IPS-18a (cell line): ENCODE results near the gene DAAM2.

ENCODE experiments used
- H3K27ac ChIP-seq: one replicate; pipeline ENCODE4 v1.5.1; 2013; ENCODE audit warnings: low read length
- H3K27me3 ChIP-seq: one replicate; pipeline ENCODE4 v1.6.1; 2013; ENCODE audit warnings: mild to moderate bottlenecking, low read length; ENCODE audit not compliant: control insufficient read depth, insufficient read depth
- H3K36me3 ChIP-seq: one replicate; pipeline ENCODE4 v1.6.1; 2013; ENCODE audit warnings: low read depth, low read length; ENCODE audit not compliant: control insufficient read depth
- H3K4me1 ChIP-seq: one replicate; pipeline ENCODE4 v1.6.1; 2013; ENCODE audit warnings: low read depth, low read length; ENCODE audit not compliant: control insufficient read depth
- H3K4me3 ChIP-seq: one replicate; pipeline ENCODE4 v1.5.1; 2013; ENCODE audit warnings: low read length
- H3K9ac ChIP-seq: one replicate; pipeline ENCODE4 v1.6.1; 2013; ENCODE audit warnings: mild to moderate bottlenecking, low read length, moderate library complexity
- H3K9me3 ChIP-seq: one replicate; pipeline ENCODE4 v1.6.1; 2013; ENCODE audit warnings: low read depth, low read length; ENCODE audit not compliant: control insufficient read depth

DAAM2 gene

GRCh38 chr6:39917329-39917728 is 125.2 kb downstream of the DAAM2 start:
- Histone ChIP-seq H3K4me1 (no peaks in the 10 kb centered on the region), H3K27me3 (no peaks in the 10 kb centered on the region), H3K27ac (no peak overlapping the region), H3K36me3 (peaks cover 12% of the 10 kb centered on the region), H3K9ac (no peak overlapping the region), H3K4me3 (no peak overlapping the region), H3K9me3 (no peaks in the 10 kb centered on the region)

GRCh38 chr6:39917981-39918380 is 125.8 kb downstream of the DAAM2 start:
- H3K4me1 ChIP-seq, result no peaks in the 10 kb centered on the region
- no peaks in the 10 kb centered on the region for H3K27me3 ChIP-seq
- H3K9me3 ChIP-seq, result no peaks in the 10 kb centered on the region
- no peak overlapping the region for H3K9ac ChIP-seq
- H3K36me3 ChIP-seq, result peaks cover 8% of the 10 kb centered on the region
- H3K27ac ChIP-seq, result no peak overlapping the region
- no peak overlapping the region for H3K4me3 ChIP-seq

GRCh38 chr6:39918831-39919230 is 126.7 kb downstream of the DAAM2 start:
- H3K9me3 ChIP-seq, result no peaks in the 10 kb centered on the region
- H3K36me3 ChIP-seq, result peaks cover 7% of the 10 kb centered on the region
- H3K4me3 ChIP-seq, result no peak overlapping the region
- H3K27ac ChIP-seq, result no peak overlapping the region
- no peak overlapping the region for H3K9ac ChIP-seq
- no peaks in the 10 kb centered on the region for H3K4me1 ChIP-seq
- no peaks in the 10 kb centered on the region for H3K27me3 ChIP-seq

- no peaks in the 10 kb centered on the region for H3K9me3 ChIP-seq
- H3K36me3 ChIP-seq, result peaks cover 4% of the 10 kb centered on the region
- H3K27me3 ChIP-seq, result no peaks in the 10 kb centered on the region
- no peak overlapping the region for H3K27ac ChIP-seq
- no peak overlapping the region for H3K4me3 ChIP-seq
- H3K9ac ChIP-seq, result no peak overlapping the region
- no peaks in the 10 kb centered on the region for H3K4me1 ChIP-seq
Measured at GRCh38 chr6:39920157-39920556, 128.0 kb downstream of the DAAM2 start.

- Histone ChIP-seq H3K27ac (no peak overlapping the region), H3K27me3 (no peaks in the 10 kb centered on the region), H3K9me3 (no peaks in the 10 kb centered on the region), H3K4me3 (no peak overlapping the region), H3K9ac (no peak overlapping the region), H3K4me1 (no peaks in the 10 kb centered on the region), H3K36me3 (peaks cover 11% of the 10 kb centered on the region)
Measured at GRCh38 chr6:39922821-39923220, 130.6 kb downstream of the DAAM2 start.

- Histone ChIP-seq H3K27me3 (no peaks in the 10 kb centered on the region), H3K9ac (no peak overlapping the region), H3K27ac (no peak overlapping the region), H3K4me1 (no peaks in the 10 kb centered on the region), H3K9me3 (no peaks in the 10 kb centered on the region), H3K4me3 (no peak overlapping the region), H3K36me3 (peaks cover 11% of the 10 kb centered on the region)
Measured at GRCh38 chr6:39923394-39923793, 131.2 kb downstream of the DAAM2 start.

GRCh38 chr6:39923861-39924260 is 131.7 kb downstream of the DAAM2 start:
- no peaks in the 10 kb centered on the region for H3K4me1 ChIP-seq
- no peak overlapping the region for H3K4me3 ChIP-seq
- H3K9me3 ChIP-seq, result no peaks in the 10 kb centered on the region
- peaks cover 11% of the 10 kb centered on the region for H3K36me3 ChIP-seq
- H3K9ac ChIP-seq, result no peak overlapping the region
- no peaks in the 10 kb centered on the region for H3K27me3 ChIP-seq
- H3K27ac ChIP-seq, result no peak overlapping the region

GRCh38 chr6:39924283-39924682 is 132.1 kb downstream of the DAAM2 start:
- Histone ChIP-seq H3K27ac (no peak overlapping the region), H3K9me3 (no peaks in the 10 kb centered on the region)

GRCh38 chr6:39925191-39925930 is 133.2 kb downstream of the DAAM2 start:
- Histone ChIP-seq H3K27me3 (no peaks in the 10 kb centered on the region), H3K9ac (no peak overlapping the region), H3K9me3 (no peaks in the 10 kb centered on the region), H3K27ac (no peak overlapping the region), H3K36me3 (peaks cover 11% of the 10 kb centered on the region), H3K4me1 (no peaks in the 10 kb centered on the region), H3K4me3 (no peak overlapping the region)

More at GRCh38 chr6:39924283-39924682, 132.1 kb downstream of the DAAM2 start:
- Histone ChIP-seq H3K4me3 (no peak overlapping the region), H3K36me3 (peaks cover 11% of the 10 kb centered on the region), H3K27me3 (no peaks in the 10 kb centered on the region), H3K4me1 (no peaks in the 10 kb centered on the region), H3K9ac (no peak overlapping the region)

GRCh38 chr6:39925931-39926290 is 133.7 kb downstream of the DAAM2 start:
- Histone ChIP-seq H3K27ac (no peak overlapping the region), H3K36me3 (peaks cover 11% of the 10 kb centered on the region), H3K4me3 (no peak overlapping the region), H3K4me1 (no peaks in the 10 kb centered on the region), H3K27me3 (no peaks in the 10 kb centered on the region), H3K9ac (no peak overlapping the region), H3K9me3 (no peaks in the 10 kb centered on the region)

GRCh38 chr6:39926668-39927067 is 134.5 kb downstream of the DAAM2 start:
- Histone ChIP-seq H3K9me3 (no peaks in the 10 kb centered on the region), H3K27ac (no peak overlapping the region), H3K4me1 (no peaks in the 10 kb centered on the region), H3K4me3 (no peak overlapping the region), H3K9ac (no peak overlapping the region), H3K36me3 (peaks cover 11% of the 10 kb centered on the region), H3K27me3 (no peaks in the 10 kb centered on the region)

- Histone ChIP-seq H3K9ac (no peak overlapping the region), H3K27me3 (no peaks in the 10 kb centered on the region), H3K4me1 (no peaks in the 10 kb centered on the region), H3K4me3 (no peak overlapping the region), H3K9me3 (no peaks in the 10 kb centered on the region), H3K36me3 (peaks cover 11% of the 10 kb centered on the region), H3K27ac (no peak overlapping the region)
Measured at GRCh38 chr6:39927159-39927558, 135.0 kb downstream of the DAAM2 start.
